ENCODE results near the gene RAB27A.

Gene RAB27A

DNA sequence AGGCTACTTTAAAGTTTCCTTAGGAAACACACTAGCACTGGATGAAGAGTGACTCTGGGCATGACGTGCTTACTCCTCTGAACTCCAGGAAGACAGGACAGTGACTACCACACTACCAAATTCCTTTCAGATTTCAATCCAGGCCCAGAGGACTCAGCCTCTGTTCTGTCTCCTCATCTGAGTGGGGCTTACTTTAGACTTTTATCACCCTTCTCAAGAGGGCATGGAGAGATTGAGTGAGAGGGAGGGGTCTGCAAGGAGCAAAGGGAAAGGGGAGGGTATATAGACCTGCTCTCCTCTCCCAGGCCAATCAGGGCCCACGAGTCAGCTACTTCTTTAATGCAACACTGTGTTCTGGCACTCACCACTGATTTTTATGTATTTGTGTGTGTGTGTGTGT lies 63.5 kb downstream of the RAB27A start:
- DNase-seq (ENCODE audit: low read depth, low spot score): no peak

DNA sequence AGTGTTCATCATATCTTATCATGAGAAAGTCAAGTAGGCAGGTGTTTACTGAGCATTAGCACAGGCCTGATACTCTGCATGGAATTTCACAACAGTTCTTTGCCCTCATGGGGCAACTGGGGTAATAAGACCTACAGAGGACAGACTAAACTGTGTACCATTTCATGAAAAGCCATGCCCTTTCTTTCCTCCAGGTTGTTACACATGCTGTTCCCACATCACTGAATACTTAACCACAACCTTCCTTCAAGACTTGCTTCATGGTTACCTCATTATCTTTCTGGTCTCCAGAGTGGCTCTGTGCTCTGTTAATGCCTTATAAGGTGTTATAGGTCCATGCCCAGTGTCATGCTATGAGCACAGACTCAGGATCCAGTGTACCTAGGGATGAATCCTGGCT lies 64.7 kb downstream of the RAB27A start:
- no peak for DNase-seq (ENCODE audit: low read depth, low spot score)

DNA sequence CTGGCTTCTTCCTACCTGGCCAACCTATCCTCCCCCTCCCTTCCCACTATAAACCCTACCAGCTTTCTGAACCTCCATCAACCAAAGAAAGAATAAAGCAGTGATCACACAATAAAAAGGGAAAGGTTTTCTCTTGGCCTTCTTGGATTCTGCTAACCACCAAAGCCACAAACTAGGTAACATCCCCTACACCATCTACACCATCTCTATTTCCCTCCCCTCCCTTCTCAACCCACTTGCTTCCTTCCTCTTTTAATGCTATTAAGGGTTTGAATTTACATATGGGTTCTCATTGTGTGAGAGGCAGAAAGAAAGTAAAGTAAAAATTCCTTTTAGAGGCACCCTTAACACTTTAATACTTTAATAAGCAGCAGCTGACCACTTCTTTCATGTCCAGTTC lies 67.0 kb downstream of the RAB27A start:
- no peak for DNase-seq (ENCODE audit: low read depth, low spot score)

DNA sequence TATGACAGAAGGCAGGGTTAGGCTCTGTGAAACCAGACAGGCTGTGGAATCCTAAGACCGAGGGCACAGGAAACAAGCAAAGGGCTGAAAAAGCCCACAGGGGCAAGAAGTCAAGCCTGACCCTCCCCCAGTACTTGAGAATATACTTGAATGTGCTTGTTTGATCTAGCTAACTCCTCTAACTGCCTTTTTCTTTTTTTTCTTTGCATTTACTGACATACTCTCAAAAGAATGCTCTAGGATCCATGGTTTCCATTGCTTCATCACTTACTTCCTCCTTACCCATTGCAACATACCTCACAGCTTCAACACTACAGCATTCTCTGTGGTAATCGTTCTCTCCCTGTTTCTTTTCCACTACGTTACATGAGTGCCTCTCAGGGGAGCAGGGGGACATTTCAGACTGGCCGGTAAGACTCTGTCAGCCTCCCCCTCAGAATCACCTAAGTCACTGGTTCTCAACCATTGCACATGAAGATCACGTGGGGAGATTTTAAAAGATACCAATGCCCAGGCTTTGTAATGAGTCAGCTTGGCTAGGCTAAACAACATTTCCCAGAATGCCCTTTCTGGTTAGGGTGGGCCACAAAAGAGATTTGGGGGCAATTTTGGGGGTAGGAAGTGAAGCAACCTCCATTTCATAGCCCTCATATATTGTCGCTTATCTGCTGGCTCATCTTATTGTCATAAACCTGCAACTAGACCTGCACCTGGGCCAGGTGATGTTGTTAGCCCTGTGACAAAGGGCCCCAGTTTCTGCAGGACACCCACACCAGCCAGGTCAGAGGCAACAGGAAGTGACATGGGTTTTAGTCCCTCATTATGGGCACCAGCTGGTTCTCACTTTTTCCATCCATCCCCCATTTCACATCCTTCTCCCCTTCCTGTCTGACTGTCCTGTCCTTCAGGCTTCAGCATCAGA lies 68.3 kb downstream of the RAB27A start:
- no peak for DNase-seq (ENCODE audit: low read depth, low spot score)

DNA sequence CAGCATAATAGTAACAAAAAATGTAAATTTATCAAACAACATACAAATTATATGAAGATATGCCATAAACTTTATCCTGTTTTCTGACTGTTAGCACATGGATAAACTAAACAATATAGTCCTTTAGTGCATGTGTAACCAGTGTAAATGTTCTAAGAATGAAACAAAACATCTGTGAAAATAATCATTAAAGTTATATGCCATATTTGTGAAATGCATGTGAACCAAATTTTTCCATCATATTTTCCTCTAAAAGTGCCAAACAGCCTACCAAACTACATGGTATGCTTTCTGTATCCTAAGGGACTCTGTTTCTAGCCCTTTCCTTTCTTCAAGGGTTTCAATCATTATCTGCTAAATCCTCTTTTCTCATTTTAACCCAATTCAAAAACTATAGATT lies 69.0 kb downstream of the RAB27A start:
- no peak for DNase-seq (ENCODE audit: low read depth, low spot score)

DNA sequence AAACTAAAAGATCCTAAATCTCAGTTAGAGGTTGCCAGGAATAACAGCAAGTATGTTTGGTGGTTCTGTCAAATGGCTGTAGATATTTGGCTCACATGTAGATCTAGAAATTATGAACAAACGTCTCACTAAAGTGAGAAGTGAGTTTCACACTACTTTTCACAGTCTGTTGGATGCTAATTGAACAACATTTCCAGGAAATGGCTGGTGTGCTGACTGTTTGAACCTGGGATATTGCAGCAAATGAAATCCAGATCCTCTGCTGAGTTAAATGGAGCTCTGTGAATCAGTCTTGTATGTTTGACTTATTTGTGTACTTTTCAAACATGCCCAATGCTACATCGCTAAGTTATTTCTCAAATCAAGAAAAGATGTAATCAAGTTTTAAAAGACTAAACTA lies 71.6 kb downstream of the RAB27A start:
- DNase-seq (ENCODE audit: low read depth, low spot score): no peak

DNA sequence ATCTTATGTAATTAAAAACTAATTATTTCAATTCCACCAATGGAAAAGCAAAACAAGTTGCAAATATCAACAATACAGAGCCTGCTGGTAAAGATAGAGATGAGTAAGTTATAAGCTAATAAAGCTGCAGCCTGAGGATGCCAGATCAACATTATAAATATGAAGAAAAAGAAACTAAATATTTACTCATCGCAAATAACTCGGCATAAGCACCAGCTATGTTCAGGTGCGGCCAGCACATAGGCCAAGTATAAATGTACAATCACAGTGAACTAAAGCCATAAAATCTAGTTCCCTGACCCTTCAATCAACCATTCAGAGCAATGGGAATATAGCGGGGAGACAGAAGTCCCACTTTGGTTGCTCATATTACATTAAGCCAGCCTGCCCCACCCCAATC lies 85.1 kb downstream of the RAB27A start:
- DNase-seq (ENCODE audit: low read depth, low spot score): no peak

DNA sequence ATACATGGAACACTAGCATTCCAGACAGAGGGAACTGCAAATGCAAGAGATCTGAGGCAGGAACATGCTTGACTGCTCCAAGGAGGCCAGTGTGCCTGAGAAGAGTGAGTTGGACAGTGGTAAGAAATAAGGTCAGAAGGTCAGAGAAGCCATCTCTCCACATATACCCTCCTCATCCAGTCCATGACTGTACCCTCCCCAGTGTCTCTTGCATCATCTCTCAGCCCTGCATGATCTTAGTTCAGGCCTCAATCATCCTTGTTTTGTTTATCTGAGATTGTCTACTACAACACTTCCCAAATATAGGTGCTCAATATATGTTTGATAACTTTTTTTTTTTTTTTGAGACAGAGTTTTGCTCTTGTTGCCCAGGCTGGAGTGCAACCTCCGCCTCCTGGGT lies 87.4 kb downstream of the RAB27A start:
- DNase-seq (ENCODE audit: low read depth, low spot score): no peak

DNA sequence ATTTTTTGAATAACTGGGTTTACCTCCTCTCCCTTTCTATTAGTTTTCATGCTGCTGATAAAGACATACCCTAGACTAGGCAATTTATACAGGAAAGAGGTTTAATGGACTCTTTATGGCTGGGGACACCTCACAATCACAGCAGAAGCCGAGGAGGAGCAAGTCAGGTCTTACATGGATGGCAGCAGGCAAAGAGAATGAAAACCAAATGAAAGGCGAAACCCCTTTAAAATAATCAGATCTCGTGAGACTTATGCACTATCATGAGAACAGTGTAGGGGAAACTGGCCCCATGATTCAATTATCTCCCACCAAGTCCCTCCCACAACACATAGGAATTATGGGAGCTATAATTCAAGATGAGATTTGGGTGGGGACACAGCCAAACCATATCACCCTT lies 90.9 kb downstream of the RAB27A start:
- no peak for DNase-seq (ENCODE audit: low read depth, low spot score)

DNA sequence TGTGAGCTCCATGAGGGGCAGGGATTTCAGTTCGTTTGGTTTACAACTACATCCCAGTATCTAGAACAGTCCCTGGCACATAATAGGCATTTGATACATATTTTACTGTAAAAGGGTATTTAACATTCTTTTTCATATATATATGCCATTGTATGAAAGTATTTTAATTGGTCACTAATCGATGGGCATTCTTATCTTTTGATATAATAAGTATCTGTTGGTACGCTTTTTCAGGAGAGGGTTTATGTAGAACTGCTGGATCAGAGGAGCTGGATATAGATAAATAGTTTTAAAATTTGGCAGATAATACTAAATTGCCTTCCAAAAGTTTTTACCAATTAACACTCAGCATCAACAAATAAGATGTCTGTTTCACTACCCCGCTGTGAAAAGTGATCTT lies 91.9 kb downstream of the RAB27A start:
- DNase-seq (ENCODE audit: low read depth, low spot score): no peak

DNA sequence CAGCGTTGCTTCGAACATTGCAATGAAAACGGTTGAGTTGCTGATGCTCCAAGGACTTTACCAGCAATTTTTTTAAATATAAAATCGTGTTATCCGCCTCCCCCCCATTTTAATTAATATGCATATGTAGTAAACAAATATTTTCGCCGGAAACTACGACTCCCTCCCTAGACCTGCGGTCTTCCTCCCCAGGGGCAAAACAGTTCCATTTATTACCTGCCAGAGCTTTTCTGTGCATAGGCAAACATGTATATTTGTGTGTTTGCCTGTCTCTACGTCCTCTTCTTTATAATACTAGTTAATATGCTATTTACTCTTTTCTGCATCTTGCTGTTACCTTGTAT lies 92.3 kb downstream of the RAB27A start:
- DNase-seq (ENCODE audit: low read depth, low spot score): no peak

DNA sequence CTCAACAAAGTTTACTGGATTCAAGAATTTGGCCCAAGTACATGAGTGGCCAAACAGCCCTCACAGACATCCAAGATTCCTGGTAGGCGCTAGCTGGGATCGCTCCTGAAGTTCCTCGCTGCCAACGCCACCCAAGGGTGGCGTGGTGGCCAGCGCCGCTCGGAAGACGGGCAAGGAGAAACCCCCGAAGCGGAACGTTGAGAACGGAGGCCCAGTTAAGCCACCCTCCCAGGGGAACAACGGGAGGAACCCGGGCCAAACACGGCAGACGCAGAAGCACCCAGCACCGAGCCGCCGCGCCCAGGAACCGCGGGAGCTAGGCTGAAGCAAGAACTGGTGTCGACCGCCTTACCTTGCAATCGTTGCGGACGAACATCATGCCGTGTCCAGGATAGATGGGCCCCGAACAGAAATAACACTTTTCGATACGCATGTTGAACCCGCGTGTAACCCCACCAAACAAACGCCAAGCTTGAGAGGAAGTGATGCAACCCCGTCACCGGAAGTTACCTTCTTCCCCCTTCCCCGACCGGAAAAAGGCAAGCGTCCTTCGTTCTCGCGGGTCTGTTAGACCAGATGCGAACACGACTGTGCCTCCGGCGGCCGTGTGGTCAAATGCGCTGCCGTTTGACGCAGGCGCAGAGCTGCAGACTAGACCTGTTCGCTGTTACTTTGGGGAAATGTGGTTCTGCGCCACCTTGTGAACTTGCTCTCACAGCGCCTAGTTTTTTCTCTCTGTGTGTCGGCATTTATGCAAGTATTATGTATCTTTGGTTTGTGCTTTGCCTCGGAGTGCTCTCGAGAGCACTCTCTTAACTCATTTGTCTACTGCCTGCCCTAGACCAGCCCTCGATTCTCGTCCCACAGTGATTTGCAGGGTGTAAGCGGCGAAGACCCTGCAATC lies 92.9 kb downstream of the RAB27A start, which contains the start of gene RSL24D1:
Gene RSL24D1 (minus strand): TSS at position 484 of the 904 bp plus-strand sequence. CDS start 51 bp downstream, at position 433.
- peak; percentile 92 for DNase-seq (ENCODE audit: low read depth, low spot score)

DNA sequence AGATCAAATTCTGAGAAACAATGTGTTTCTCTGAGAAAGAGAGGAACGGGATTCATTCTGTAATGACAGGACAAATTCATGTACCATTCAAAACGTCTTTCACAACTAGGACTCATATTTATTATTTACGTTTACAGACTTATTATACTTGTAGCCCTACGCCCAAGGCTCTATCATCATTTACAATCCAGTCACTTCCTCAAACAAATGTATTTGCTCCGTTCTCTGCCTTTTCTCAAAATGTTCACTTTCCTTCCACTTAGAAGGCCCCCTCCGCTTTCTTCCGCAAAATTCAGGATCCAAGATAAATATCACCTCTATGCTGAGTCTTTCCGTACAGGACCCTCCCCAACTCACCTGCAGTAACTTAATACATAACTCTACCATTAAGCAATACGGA lies 93.6 kb downstream of the RAB27A start:
- no peak for DNase-seq (ENCODE audit: low read depth, low spot score)

DNA sequence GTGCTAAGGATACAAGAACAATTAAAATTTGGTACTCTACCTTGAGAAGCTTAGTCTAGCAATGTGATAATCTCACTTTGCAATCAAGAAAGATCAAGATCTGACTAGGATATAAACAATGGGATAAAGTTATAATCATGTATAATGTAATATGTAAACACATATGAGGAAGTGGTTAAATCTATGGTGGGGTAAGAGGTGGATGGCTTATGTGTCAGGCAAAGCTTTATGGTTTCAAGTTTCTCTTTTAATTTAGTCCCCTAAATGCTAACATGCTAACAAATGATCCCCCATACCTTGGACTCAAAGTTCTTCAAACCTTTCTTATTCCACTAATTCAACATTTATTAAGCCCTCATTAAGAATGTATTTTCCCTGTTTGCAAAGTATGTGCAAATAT lies 95.4 kb downstream of the RAB27A start:
- no peak for DNase-seq (ENCODE audit: low read depth, low spot score)

DNA sequence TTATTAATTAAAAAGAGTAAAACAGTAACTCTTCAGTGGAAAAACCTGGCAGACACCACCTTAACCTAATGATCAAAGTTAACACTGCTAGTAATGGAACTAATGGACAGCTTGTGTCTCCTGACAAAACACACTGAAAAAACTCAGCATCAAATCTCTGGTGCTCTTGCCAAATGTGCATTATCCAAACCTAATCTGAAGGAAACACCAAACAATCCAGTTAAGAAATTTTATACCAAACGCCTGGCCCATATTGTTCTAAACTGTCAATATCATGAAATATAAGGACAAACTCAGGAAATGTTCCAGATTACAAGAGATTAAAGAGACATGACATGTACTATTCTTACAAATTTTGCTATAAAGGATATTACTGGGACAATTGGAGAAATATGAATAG lies 103.3 kb downstream of the RAB27A start:
- DNase-seq (ENCODE audit: low read depth, low spot score): no peak

DNA sequence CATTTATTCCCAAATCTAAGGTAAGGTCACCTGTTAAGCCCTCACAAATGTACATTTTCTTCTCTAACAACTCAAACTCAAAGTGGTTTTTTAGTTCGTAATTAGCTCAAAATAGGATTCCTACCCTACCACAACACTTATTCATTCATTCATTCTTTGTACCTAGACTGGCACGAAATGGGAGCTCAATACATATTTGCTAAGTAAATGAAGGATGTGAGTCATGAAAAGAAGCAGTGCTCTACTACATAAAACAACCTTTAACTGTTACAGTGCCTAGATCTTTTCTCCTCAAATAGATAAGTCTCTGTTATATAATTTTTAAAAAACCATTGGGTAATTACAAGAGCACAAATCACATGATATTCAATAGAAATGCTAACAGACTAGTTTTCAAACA lies 105.9 kb downstream of the RAB27A start:
- no peak for DNase-seq (ENCODE audit: low read depth, low spot score)

DNA sequence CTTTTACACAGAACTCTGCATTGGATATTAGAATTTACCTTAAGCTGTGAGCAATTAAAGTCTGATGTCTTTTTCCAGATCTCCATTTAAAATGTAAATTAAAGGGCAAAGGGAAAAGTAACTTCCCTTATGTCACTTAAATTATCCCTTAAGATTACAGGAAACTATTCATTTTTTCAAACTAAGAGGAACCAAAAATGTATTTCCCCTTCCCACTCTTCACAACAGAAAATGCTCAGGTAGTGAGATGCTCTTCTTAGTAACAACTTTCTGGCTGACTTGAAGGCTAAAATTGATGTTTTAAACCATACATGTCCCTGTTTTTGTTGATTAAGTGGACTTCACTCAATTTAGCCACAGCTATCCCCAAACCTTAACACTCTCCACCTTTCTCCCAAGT lies 110.5 kb downstream of the RAB27A start:
- DNase-seq (ENCODE audit: low read depth, low spot score): no peak

DNA sequence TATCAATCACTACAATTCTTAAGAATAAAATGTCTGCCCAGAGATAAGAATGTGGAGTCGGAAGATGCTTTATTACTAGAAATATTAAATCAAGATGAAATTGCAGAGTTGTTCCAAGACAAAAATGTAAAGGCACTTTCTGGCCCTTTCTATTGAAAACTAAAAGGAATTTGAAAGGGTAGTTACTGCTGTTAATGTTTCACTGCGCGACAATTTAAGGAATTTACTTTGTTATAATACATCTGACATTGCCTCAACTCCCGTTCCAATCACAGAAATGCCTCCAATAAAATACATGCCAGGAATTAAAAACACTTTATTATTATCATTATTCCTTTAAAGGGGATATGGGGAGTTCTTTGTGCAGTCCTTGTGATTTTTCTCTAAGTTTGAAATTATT lies 119.3 kb downstream of the RAB27A start:
- no peak for DNase-seq (ENCODE audit: low read depth, low spot score)

DNA sequence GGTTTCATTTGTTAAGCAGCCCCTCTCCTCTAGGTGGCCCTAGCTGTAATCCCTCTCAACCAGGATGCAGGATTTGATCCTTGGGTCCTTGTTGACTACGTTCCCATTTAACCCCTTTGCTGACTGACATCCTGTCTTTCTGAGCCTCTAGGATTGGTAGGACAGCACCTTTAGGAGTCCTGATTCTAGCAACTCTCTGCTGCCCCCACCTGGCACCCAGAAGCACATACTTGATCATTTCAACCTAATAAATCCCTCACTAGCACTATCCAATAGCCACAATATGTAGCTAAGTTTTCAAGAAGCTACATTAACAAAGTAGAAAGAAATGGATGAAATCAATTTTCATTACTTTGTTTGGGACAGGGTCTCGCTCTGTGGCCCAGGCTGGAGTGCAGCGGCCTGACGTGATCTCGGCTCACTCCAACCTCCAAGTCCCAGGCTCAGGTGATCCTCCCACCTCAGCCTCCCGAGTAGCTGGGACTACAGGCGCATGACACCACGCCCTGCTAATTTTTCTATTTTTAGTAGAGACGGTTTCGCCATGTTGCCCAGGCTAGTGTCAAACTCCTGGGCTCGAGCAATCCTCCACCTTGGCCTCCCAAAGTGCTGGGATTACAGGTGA lies 121.2 kb downstream of the RAB27A start:
- DNase-seq (ENCODE audit: low read depth, low spot score): no peak

DNA sequence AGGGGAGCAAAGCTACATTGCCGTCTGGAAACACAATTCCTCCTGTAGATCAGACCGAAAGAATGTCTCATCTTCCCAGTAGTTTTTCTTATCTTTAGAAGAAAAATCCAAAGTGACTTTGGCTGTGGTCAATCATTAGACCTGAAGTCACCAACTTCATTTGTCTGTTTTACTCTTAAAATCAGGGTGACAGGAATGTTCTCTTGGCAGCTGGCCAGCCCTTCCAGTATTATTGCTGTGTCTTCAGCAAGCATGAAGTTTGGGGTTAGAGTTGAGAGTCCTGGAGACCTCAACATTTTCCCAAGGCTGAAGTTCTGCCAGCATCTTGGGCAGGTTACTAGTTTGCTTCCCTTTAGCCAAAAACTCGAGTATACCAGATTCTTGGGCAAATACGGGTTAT lies 125.3 kb downstream of the RAB27A start:
- no peak for DNase-seq (ENCODE audit: low read depth, low spot score)
